NCI-H1436 (cell line): Measurements from ENCODE around the gene ETNPPL.

ENCODE experiments used
- DNase-seq: peaks from one replicate; lab custom pipeline; 2025; lab: John Stamatoyannopoulos, UW

ETNPPL gene

DNA sequence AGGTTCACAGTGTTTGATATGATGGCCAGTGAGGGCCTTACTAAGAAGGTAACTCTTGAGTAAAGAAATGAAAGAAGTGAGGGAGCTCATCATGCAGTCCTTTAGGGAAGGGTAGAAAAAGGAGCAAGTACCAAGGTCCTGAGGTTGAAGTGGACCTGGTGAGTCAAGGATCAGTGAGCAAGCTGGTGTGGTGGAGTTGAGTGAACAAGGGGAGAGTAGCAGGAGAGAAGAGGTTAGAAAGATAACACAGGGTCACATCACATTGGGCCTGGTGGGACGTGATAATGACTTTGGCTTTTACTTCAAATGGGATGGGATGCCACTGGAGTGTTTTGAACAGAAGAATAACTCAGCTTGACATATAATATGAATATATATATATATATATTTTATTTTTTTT, 67.8 kb downstream of the ETNPPL start:
- no peak for DNase-seq

DNA sequence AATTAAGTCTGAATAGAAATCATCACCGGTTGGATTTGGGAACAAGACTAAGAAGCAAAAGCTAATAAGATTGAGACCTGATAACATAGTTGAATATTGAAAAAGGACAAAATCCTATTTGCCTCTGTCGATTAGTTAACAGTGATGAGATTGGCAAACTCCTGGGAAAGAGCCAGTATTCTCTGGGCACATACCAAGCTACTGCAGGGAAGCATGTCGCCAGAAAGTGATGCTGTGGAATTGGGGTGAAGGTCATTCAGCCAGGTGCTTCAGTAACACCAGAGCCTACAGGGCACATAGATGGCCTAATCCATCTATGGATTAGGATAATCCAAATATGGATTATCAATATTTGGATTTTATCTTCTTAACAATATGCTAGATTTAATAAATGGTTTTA, 68.4 kb downstream of the ETNPPL start:
- no peak for DNase-seq

DNA sequence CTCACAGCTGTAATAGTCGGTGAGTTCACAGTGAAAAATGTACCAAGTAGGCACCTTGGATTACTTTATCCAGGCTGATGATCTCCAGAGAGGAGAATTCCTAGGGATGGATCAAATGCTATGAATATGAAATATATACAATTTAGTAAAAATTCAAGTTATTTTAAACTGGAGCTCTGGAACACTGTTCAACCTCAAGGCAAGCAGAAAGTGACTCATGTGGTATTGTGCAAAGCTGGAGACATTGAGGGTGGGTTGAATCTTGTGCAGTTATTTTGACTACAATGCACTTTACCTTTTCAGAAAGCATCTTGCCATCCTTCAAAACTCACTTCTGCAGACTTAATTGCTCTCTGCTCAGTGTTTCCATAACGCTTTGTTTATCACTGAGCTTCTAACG, 69.0 kb downstream of the ETNPPL start:
- DNase-seq = no peak

GRCh38 chr4:108693211-108693610, 69.6 kb downstream of the ETNPPL start:
- DNase-seq = no peak
